Femur (tissue), 1 donor: ENCODE data around the gene FAM83D.
"Not testable (repeated sequence)": the region's sequence is repeated elsewhere in the genome, so short reads cannot be mapped to it uniquely, and the experiment has no call there.

ENCODE experiments used
- DNase-seq: peaks from one replicate; pipeline ENCODE4 v3.0.0-alpha.2; 2017

The FAM83D gene

GRCh38 chr20:38935967-38936407 lies 9.8 kb downstream of the FAM83D start:
- DNase-seq = no peak

GRCh38 chr20:38937000-38937399 lies 10.8 kb downstream of the FAM83D start:
- no peak for DNase-seq

- DNase-seq = no peak
Measured at GRCh38 chr20:38937978-38938473, 11.8 kb downstream of the FAM83D start.

GRCh38 chr20:38939686-38940085 lies 13.5 kb downstream of the FAM83D start:
- no peak for DNase-seq

GRCh38 chr20:38940644-38941043 lies 14.4 kb downstream of the FAM83D start:
- no peak for DNase-seq

- DNase-seq = no peak
Measured at GRCh38 chr20:38941726-38942389, 15.6 kb downstream of the FAM83D start.

- DNase-seq = no peak
Measured at GRCh38 chr20:38945012-38945411, 18.8 kb downstream of the FAM83D start.

GRCh38 chr20:38946836-38947235 lies 20.6 kb downstream of the FAM83D start:
- DNase-seq = no peak

GRCh38 chr20:38947931-38948362 lies 21.7 kb downstream of the FAM83D start:
- no peak for DNase-seq

- no peak for DNase-seq
Measured at GRCh38 chr20:38950254-38950653, 24.0 kb downstream of the FAM83D start.

GRCh38 chr20:38951611-38952010 lies 25.4 kb downstream of the FAM83D start:
- DNase-seq = no peak

- DNase-seq = no peak
Measured at GRCh38 chr20:38952153-38952552, 25.9 kb downstream of the FAM83D start.

GRCh38 chr20:38953630-38954340 lies 27.6 kb downstream of the FAM83D start:
- no peak for DNase-seq

GRCh38 chr20:38957235-38957876 lies 31.1 kb downstream of the FAM83D start:
- DNase-seq = no peak

- no peak for DNase-seq
Measured at GRCh38 chr20:38957915-38958485, 31.8 kb downstream of the FAM83D start.

- DNase-seq = not testable (repeated sequence)
Measured at GRCh38 chr20:38960187-38960687, 34.0 kb downstream of the FAM83D start.

- DNase-seq = no peak
Measured at GRCh38 chr20:38961530-38962043, 35.4 kb downstream of the FAM83D start.

- peak; percentile 99 for DNase-seq
Measured at GRCh38 chr20:38962044-38962927, 36.1 kb downstream of the FAM83D start, which contains the start of gene DHX35. DHX35 (plus strand) TSS chr20:38962344; CDS start chr20:38962368, 24 bp downstream.

- no peak for DNase-seq
Measured at GRCh38 chr20:38962928-38963401, 36.7 kb downstream of the FAM83D start.

- no peak for DNase-seq
Measured at GRCh38 chr20:38963745-38964144, 37.5 kb downstream of the FAM83D start.

GRCh38 chr20:38965264-38965663 lies 39.0 kb downstream of the FAM83D start:
- no peak for DNase-seq

GRCh38 chr20:38968090-38968489 lies 41.9 kb downstream of the FAM83D start:
- DNase-seq = no peak
